Parathyroid adenoma (tissue), 2 donors: ENCODE measurements around the gene MTMR8.

ENCODE experiments used
- H2AFZ ChIP-seq: fragments of 300-600 bp; sonication (generic); one replicate; pipeline ENCODE4 v1.7.0; 2017; ENCODE audit warnings: antibody characterized with exemption, mild to moderate bottlenecking
- H3K27ac ChIP-seq: fragments of 300-600 bp; sonication (generic); one replicate; pipeline ENCODE4 v1.7.0; 2017
- H3K27me3 ChIP-seq: fragments of 300-600 bp; sonication (generic); one replicate; pipeline ENCODE4 v1.7.0; 2017; ENCODE audit warnings: low read length; ENCODE audit not compliant: control insufficient read depth, insufficient read depth
- H3K36me3 ChIP-seq: fragments of 300-600 bp; sonication (generic); one replicate; pipeline ENCODE4 v1.7.0; 2017; ENCODE audit warnings: low read length; ENCODE audit not compliant: control insufficient read depth, insufficient read depth
- H3K4me1 ChIP-seq: fragments of 300-600 bp; sonication (generic); one replicate; pipeline ENCODE4 v1.7.0; 2017; ENCODE audit warnings: control low read depth
- H3K4me2 ChIP-seq: fragments of 300-600 bp; sonication (generic); one replicate; pipeline ENCODE4 v1.7.0; 2017; ENCODE audit warnings: low read length
- H3K4me3 ChIP-seq: fragments of 300-600 bp; sonication (generic); one replicate; pipeline ENCODE4 v1.7.0; 2017; ENCODE audit warnings: low read depth, low read length
- H3K79me2 ChIP-seq: fragments of 300-600 bp; sonication (generic); one replicate; pipeline ENCODE4 v1.7.0; 2017; ENCODE audit warnings: control low read depth
- H3K9ac ChIP-seq: fragments of 300-600 bp; sonication (generic); one replicate; pipeline ENCODE4 v1.7.0; 2017; ENCODE audit warnings: mild to moderate bottlenecking
- H3K9me3 ChIP-seq: fragments of 300-600 bp; sonication (generic); one replicate; pipeline ENCODE4 v1.7.0; 2017; ENCODE audit warnings: low read length; ENCODE audit not compliant: control insufficient read depth
- CTCF ChIP-seq: fragments of 300-600 bp; sonication (generic); IDR thresholded peaks from one replicate; pipeline ENCODE4 v1.7.0; 2017; ENCODE audit warnings: antibody characterized with exemption, mild to moderate bottlenecking
- donor health status: primary hyperparathyroidism.

MTMR8 gene

GRCh38 chrX:64291123-64291522 lies 104.1 kb downstream of the MTMR8 start:
- no peaks in the 10 kb centered on the region for H3K36me3 ChIP-seq
- H3K4me3 ChIP-seq: no peak overlapping the region
- H3K79me2 ChIP-seq: no peaks in the 10 kb centered on the region
- H3K4me2 ChIP-seq: no peak overlapping the region
- no peaks in the 10 kb centered on the region for H3K27me3 ChIP-seq
- no peak for TF ChIP-seq CTCF
- no peaks in the 10 kb centered on the region for H3K9me3 ChIP-seq
- no peaks in the 10 kb centered on the region for H3K4me1 ChIP-seq
- no peak overlapping the region for H2AFZ ChIP-seq
- H3K9ac ChIP-seq: no peak overlapping the region
- H3K27ac ChIP-seq: no peak overlapping the region

- Histone ChIP-seq H3K36me3 (no peaks in the 10 kb centered on the region), H3K4me3 (no peak overlapping the region), H3K27ac (no peak overlapping the region), H3K9me3 (no peaks in the 10 kb centered on the region), H3K9ac (no peak overlapping the region), H3K4me2 (no peak overlapping the region), H2AFZ (no peak overlapping the region), H3K79me2 (no peaks in the 10 kb centered on the region), H3K4me1 (no peaks in the 10 kb centered on the region), H3K27me3 (no peaks in the 10 kb centered on the region)
- TF ChIP-seq CTCF: no peak
These were observed 130.0 kb downstream of the MTMR8 start for GRCh38 chrX:64265265-64265664.

GRCh38 chrX:64230123-64230970 lies 164.9 kb downstream of the MTMR8 start, which contains the start of gene ASB12:
Gene ASB12, minus strand, starts transcription at chrX:64230607. Its CDS starts 4,957 bp downstream, at chrX:64225650.
- Histone ChIP-seq H3K27ac (no peak within 1 kb of the TSS), H3K27me3 (no peaks in the 10 kb centered on the region), H3K79me2 (no peaks in the 10 kb centered on the region), H3K9me3 (no peaks in the 10 kb centered on the region), H3K4me1 (no peaks in the 10 kb centered on the region), H3K4me2 (no peak within 1 kb of the TSS), H2AFZ (no peak within 1 kb of the TSS), H3K4me3 (no peak within 1 kb of the TSS), H3K9ac (no peak within 1 kb of the TSS), H3K36me3 (no peaks in the 10 kb centered on the region)
- TF ChIP-seq CTCF: no peak

GRCh38 chrX:64229154-64229553 lies 166.1 kb downstream of the MTMR8 start:
- Histone ChIP-seq H3K9me3 (no peaks in the 10 kb centered on the region), H3K4me3 (no peak overlapping the region), H3K27ac (no peak overlapping the region), H3K27me3 (no peaks in the 10 kb centered on the region), H2AFZ (no peak overlapping the region), H3K79me2 (no peaks in the 10 kb centered on the region), H3K4me2 (no peak overlapping the region), H3K4me1 (no peaks in the 10 kb centered on the region), H3K36me3 (no peaks in the 10 kb centered on the region), H3K9ac (no peak overlapping the region)
- TF ChIP-seq CTCF: no peak
